Right lobe of liver (tissue), 6 donors: ENCODE results near the gene ATP6V1C2. TPM values are rescaled to one million over a fixed set of nuclear protein-coding genes. Genes with fewer than 3 reads are reported as not detected.

Source experiments
- ATAC-seq, 4 donors: fragments of 200-7000 bp; cut with Tn5 transposase; one replicate each; pipeline ENCODE4 v1.9.1; 2020; ENCODE audit warnings: mild to moderate bottlenecking in 4 of 4, moderate library complexity in 4 of 4
- DNase-seq, 3 donors: peaks; one replicate each; pipeline ENCODE4 v3.0.0-alpha.2; 2020
- H3K27ac ChIP-seq, 3 donors: fragments of 200-600 bp; one replicate each; pipeline ENCODE4 v1.8.0; 2022
- H3K27me3 ChIP-seq, 2 donors: fragments of 200-600 bp; one replicate each; pipeline ENCODE4 v1.8.0; 2022
- H3K36me3 ChIP-seq, 4 donors: fragments of 200-600 bp; sonication (generic) in 1 of 4; one replicate each; pipeline versions ENCODE4 v1.5.1 to v1.8.0; 2017 to 2022; ENCODE audit warnings: control low read depth in 1 of 4
- H3K4me1 ChIP-seq, 4 donors: fragments of 200-600 bp; sonication (generic) in 1 of 4; one replicate each; pipeline versions ENCODE4 v1.5.1 to v1.8.0; 2017 to 2022; ENCODE audit warnings: control low read depth in 1 of 4
- H3K4me3 ChIP-seq, 3 donors: fragments of 200-600 bp; one replicate each; pipeline ENCODE4 v1.8.0; 2022
- H3K9me3 ChIP-seq, 4 donors: fragments of 200-600 bp; sonication (generic) in 1 of 4; one replicate each; pipeline versions ENCODE4 v1.5.1 to v1.8.0; 2017 to 2022; ENCODE audit warnings: control low read depth in 1 of 4
- POLR2A ChIP-seq: fragments of 450-650 bp; IDR thresholded peaks from one replicate; pipeline ENCODE4 v1.6.1; 2017; ENCODE audit warnings: antibody characterized with exemption, mild to moderate bottlenecking
- WGBS: methylation state at CpG from one replicate; pipeline ENCODE4 v1.1.6; 2018; ENCODE audit warnings: low coverage, low lambda C conversion rate; ENCODE audit not compliant: insufficient coverage; ENCODE audit errors: missing lambda C conversion rate; 5-methylcytosine and 5-hydroxymethylcytosine counted together
- intact Hi-C, 2 donors: fragments of 100-400 bp; cut with DNase I; formaldehyde crosslinking; loops; one replicate each; pipeline versions ENCODE4 v1.11.2 to v1.14.1; 2022
- total RNA-seq, 6 experiments: library from RNA; depleted of rRNA in 2 of 6; stranded (reverse); fragments of >200 nt in 2 of 6; fragmentation: NEBNext Ultra II Directional in 3 of 6; extraction: Animal tissue kit (Norgen Biotek cat#: 25700) in 3 of 6; gene quantifications; one replicate each; pipeline versions ENCODE4 v1.1.0 to v1.2.4, GENCODE V29; 2016 to 2023
- TF ChIP-seq, protein P1 (sequence below), 4 donors: fragments of 200-600 bp in 3 of 4; fragments of 450-650 bp in 1 of 4; IDR thresholded peaks; one replicate each; pipeline versions ENCODE4 v1.5.1 to v1.8.0; 2016 to 2022; ENCODE audit warnings: antibody characterized with exemption in 4 of 4, mild to moderate bottlenecking in 2 of 4
- donor health status: DM: no; HTN: yes; CAD: no.
- donor health status: DM: no; HTN: no; CAD: no.
- donor health status: DM: no; HTN: no; CAD: no.
- donor health status: DM: no; HTN: yes; CAD: no.
- donor health status: DM: no; HTN: yes; CAD: no.

ATP6V1C2 gene
- total RNA-seq, 6 experiments from 2014 or later: 0.12 to 0.22 TPM; not detected in 4

DNA sequence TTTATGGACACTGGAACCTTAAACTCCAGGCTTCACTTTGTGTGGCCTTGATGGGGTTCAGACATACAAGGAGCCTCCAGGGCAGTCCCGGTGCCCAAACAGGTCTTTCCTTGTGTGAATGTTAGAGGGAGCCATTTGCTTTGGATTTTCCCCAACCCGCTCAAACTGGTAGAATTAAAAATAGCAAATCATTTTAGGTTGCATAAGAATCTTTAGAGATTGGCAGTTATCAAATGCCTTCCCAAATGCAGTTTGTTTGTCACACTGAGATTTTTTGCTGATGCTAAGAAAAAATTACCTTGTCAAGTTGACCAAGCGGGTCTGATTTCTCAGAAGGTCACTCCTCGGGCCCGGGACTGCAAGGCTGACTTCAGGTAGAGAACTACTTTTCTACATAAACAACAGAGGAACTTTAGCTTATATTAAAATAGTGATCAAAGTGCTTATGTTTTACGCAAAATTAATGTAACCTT, 36.4 kb downstream of the ATP6V1C2 start:
- no peak overlapping the region for H3K4me3 ChIP-seq
- H3K27me3 ChIP-seq: no peaks in the 10 kb centered on the region
- intact Hi-C loops: no loop called here
- no peaks in the 10 kb centered on the region for H3K36me3 ChIP-seq
- no peaks in the 10 kb centered on the region for H3K4me1 ChIP-seq
- DNase-seq: no peak
- no peak for ATAC-seq
- WGBS: 84% methylated on average over 5 of the region's 6 CpGs
- TF ChIP-seq, protein P1, sequence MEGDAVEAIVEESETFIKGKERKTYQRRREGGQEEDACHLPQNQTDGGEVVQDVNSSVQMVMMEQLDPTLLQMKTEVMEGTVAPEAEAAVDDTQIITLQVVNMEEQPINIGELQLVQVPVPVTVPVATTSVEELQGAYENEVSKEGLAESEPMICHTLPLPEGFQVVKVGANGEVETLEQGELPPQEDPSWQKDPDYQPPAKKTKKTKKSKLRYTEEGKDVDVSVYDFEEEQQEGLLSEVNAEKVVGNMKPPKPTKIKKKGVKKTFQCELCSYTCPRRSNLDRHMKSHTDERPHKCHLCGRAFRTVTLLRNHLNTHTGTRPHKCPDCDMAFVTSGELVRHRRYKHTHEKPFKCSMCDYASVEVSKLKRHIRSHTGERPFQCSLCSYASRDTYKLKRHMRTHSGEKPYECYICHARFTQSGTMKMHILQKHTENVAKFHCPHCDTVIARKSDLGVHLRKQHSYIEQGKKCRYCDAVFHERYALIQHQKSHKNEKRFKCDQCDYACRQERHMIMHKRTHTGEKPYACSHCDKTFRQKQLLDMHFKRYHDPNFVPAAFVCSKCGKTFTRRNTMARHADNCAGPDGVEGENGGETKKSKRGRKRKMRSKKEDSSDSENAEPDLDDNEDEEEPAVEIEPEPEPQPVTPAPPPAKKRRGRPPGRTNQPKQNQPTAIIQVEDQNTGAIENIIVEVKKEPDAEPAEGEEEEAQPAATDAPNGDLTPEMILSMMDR (IDR thresholded peaks at IDR 0.05): no peak
- no peak for TF ChIP-seq POLR2A
- H3K9me3 ChIP-seq: no peaks in the 10 kb centered on the region
- no peak overlapping the region for H3K27ac ChIP-seq

DNA sequence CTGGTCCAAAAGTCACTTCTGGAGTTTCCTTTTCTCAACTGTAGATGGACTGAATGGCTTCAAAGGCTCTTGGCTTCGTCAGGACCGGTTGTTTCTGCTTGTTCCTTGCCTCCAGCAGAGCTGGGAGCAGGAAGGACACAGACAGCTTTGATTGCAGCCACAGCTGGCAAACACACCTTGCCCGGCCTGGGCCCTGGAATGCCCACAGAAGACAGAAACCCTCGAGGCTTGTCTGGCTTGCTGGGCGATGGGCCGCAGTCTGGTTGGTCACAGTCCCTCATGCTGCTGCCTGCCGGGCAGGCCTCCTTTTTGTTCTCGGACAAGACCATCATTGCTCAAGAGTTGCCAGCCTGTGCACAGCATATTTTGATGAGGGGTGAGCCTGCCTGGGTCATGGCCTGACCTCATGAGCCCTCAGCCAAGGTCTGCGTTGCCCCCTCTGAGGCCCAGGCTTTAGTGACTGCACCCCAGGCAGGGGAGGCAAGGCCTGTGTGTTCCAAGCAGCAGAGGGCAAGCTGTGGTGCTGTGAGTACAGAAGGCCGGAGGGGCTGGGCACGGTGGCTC, 37.8 kb downstream of the ATP6V1C2 start:
- ATAC-seq: no peak
- DNase-seq: peak in 1 of 3 donors; percentile 37
- 91% methylated on average over 4 of the region's 11 CpGs for WGBS

DNA sequence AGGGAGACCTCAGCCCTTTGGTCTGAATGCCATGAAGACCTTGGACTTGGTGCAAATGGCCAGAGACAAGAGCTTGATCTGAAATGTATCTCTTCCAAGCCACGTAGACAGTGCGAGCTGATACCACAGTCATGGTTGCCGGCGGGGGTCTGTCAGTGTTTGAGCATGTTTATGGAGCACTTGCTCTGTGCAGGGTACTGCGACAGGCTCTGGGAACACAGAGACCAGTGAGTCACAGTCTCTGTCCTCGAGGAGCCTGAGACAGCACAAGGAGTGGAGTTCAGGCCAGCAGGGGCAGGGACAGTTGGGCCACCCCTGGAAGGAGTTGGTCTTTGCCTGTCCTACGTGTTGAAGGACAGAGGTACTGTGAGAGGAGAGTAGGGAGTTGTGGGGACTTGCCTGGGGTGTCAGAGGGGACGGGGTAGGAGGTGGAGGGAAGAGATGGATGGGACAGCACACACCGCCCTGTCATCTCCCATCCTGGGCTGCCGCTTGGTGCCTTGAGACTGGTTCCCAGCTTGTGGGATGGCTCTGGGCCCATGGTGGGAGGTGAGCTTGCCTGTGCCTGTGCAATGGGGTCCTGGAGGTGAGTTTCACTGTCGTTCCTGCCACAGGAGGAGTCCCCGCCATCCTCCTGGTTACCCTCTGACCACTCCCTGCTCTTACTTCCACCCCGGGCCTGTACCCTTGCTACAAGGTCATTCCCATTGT, 39.5 kb downstream of the ATP6V1C2 start:
- WGBS: no CpG with 5 or more reads among the region's 13 CpGs
- no peak overlapping the region for H3K4me3 ChIP-seq
- peak in 1 of 3 donors; percentile 43 for DNase-seq
- H3K27me3 ChIP-seq: no peaks in the 10 kb centered on the region
- no peaks in the 10 kb centered on the region for H3K4me1 ChIP-seq
- H3K36me3 ChIP-seq: no peaks in the 10 kb centered on the region
- no peak overlapping the region for H3K27ac ChIP-seq
- TF ChIP-seq, protein P1 (IDR thresholded peaks at IDR 0.05): no peak
- no peak for TF ChIP-seq POLR2A
- H3K9me3 ChIP-seq: no peaks in the 10 kb centered on the region
- ATAC-seq: no peak
- intact Hi-C loops: no loop called here

More for the DNA sequence above, 37.8 kb downstream of the ATP6V1C2 start:
- no peaks in the 10 kb centered on the region for H3K27me3 ChIP-seq
- no peaks in the 10 kb centered on the region for H3K9me3 ChIP-seq
- no peak overlapping the region for H3K4me3 ChIP-seq
- H3K36me3 ChIP-seq: no peaks in the 10 kb centered on the region
- H3K4me1 ChIP-seq: no peaks in the 10 kb centered on the region
- TF ChIP-seq, protein P1 (IDR thresholded peaks at IDR 0.05): no peak
- no peak for TF ChIP-seq POLR2A
- intact Hi-C loops: no loop called here
- no peak overlapping the region for H3K27ac ChIP-seq

DNA sequence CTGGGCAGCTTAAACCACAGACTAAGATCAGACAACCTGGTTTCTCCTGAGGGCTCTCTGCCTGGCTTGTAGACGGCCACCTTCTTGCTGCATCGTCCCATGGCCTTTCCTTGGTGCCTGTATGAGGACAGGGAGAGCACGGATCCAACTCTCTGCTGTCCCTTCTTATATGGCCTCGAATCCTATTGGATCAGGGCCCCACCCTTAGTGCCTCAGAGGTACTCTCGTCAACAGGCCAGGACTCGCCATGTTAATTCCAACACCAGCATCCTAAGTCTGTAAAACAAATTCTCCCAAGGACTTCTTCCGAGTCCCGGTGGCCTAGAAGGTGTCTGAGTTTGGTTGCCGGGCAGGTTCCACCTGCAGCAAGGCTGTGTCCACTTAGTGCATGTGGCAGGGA, 40.2 kb downstream of the ATP6V1C2 start:
- WGBS: 60% methylated on average over 3 of the region's 9 CpGs
- peak in 1 of 3 donors; percentile 36 for DNase-seq

More for the DNA sequence above, 40.2 kb downstream of the ATP6V1C2 start:
- H3K27ac ChIP-seq: no peak overlapping the region
- no peak for ATAC-seq
- no peak for TF ChIP-seq POLR2A
- TF ChIP-seq, protein P1 (IDR thresholded peaks at IDR 0.05): no peak
- no peak overlapping the region for H3K4me3 ChIP-seq
- H3K4me1 ChIP-seq: no peaks in the 10 kb centered on the region
- intact Hi-C loops: no loop called here
- H3K27me3 ChIP-seq: no peaks in the 10 kb centered on the region
- H3K36me3 ChIP-seq: no peaks in the 10 kb centered on the region
- no peaks in the 10 kb centered on the region for H3K9me3 ChIP-seq
